GF-D8 (cell line): ENCODE data around the gene TMEM169.
"Not testable (repeated sequence)": the region's sequence is repeated elsewhere in the genome, so short reads cannot be mapped to it uniquely, and the experiment has no call there.

Source experiments
- DNase-seq: peaks from one replicate; lab custom pipeline; 2025; lab: John Stamatoyannopoulos, UW

TMEM169 gene

GRCh38 chr2:216071111-216071851 is 10.4 kb upstream of the TMEM169 start:
- DNase-seq = no peak

GRCh38 chr2:216072473-216072872 is 9.2 kb upstream of the TMEM169 start:
- DNase-seq = no peak

- no peak for DNase-seq
These were observed 7.9 kb upstream of the TMEM169 start for GRCh38 chr2:216073773-216074172.

GRCh38 chr2:216074380-216074779 is 7.3 kb upstream of the TMEM169 start:
- DNase-seq = no peak

GRCh38 chr2:216074794-216075193 is 6.9 kb upstream of the TMEM169 start:
- no peak for DNase-seq

- DNase-seq = no peak
These were observed 5.9 kb upstream of the TMEM169 start for GRCh38 chr2:216075510-216076485.

- DNase-seq = no peak
These were observed 2.9 kb upstream of the TMEM169 start for GRCh38 chr2:216078776-216079175.

- not testable (repeated sequence) for DNase-seq
These were observed 1.7 kb upstream of the TMEM169 start for GRCh38 chr2:216080048-216080447.

- DNase-seq = no peak
These were observed 707 bp upstream of the TMEM169 start for GRCh38 chr2:216081012-216081411.

- no peak for DNase-seq
These were observed 495 bp downstream of the TMEM169 start for GRCh38 chr2:216082117-216082711.

GRCh38 chr2:216082805-216083204 is 1.1 kb downstream of the TMEM169 start:
- DNase-seq = no peak

GRCh38 chr2:216083464-216084281 is 2.0 kb downstream of the TMEM169 start:
- no peak for DNase-seq

GRCh38 chr2:216084547-216084946 is 2.8 kb downstream of the TMEM169 start:
- no peak for DNase-seq

GRCh38 chr2:216086207-216086893 is 4.6 kb downstream of the TMEM169 start:
- no peak for DNase-seq

- no peak for DNase-seq
These were observed 8.7 kb downstream of the TMEM169 start for GRCh38 chr2:216090369-216090786.

- DNase-seq = no peak
These were observed 10.9 kb downstream of the TMEM169 start for GRCh38 chr2:216092646-216093045.

- DNase-seq = no peak
These were observed 13.0 kb downstream of the TMEM169 start for GRCh38 chr2:216094701-216095100.

GRCh38 chr2:216098421-216099334 is 17.0 kb downstream of the TMEM169 start:
- no peak for DNase-seq

- DNase-seq = no peak
These were observed 19.4 kb downstream of the TMEM169 start for GRCh38 chr2:216101109-216101508.

- DNase-seq = no peak
These were observed 21.5 kb downstream of the TMEM169 start for GRCh38 chr2:216103213-216103612.
